ENCODE data around the gene DNAAF1. TPM values are rescaled to one million over a fixed set of nuclear protein-coding genes. Genes with fewer than 3 reads are reported as not detected.

Gene DNAAF1
- total RNA-seq, 1 donor: 0.36 TPM

- H3K79me2 ChIP-seq (ENCODE audit: insufficient read depth, low read length): no peaks in the 10 kb centered on the region
- H3K4me3 ChIP-seq (ENCODE audit: insufficient read depth, low read length): no peak overlapping the region
- H2AFZ ChIP-seq (ENCODE audit: low read length): no peak overlapping the region
- no peaks in the 10 kb centered on the region for H3K36me3 ChIP-seq (ENCODE audit: insufficient read depth, low read length)
- no peaks in the 10 kb centered on the region for H4K20me1 ChIP-seq (ENCODE audit: insufficient read depth, low read length)
- no peaks in the 10 kb centered on the region for H3K9me3 ChIP-seq (ENCODE audit: low read depth, low read length)
- DNase-seq (ENCODE audit: insufficient read length, low spot score, missing footprints): no peak
- H3K27me3 ChIP-seq (ENCODE audit: insufficient read depth, low read length): peaks cover 8% of the 10 kb centered on the region
- TF ChIP-seq CTCF (IDR thresholded peaks at IDR 0.05; ENCODE audit: extremely low read depth, low read depth, low read length): no peak
- H3K4me2 ChIP-seq (ENCODE audit: insufficient read depth, low read length): no peak overlapping the region
- no peak overlapping the region for H3K27ac ChIP-seq (ENCODE audit: low read depth, low read length)
- no peaks in the 10 kb centered on the region for H3K4me1 ChIP-seq (ENCODE audit: insufficient read depth, low read length)
Measured at GRCh38 chr16:84207879-84208278, 62.8 kb downstream of the DNAAF1 start.

- H3K4me1 ChIP-seq (ENCODE audit: insufficient read depth, low read length): no peaks in the 10 kb centered on the region
- no peaks in the 10 kb centered on the region for H3K79me2 ChIP-seq (ENCODE audit: insufficient read depth, low read length)
- peaks cover 11% of the 10 kb centered on the region for H3K27me3 ChIP-seq (ENCODE audit: insufficient read depth, low read length)
- no peaks in the 10 kb centered on the region for H4K20me1 ChIP-seq (ENCODE audit: insufficient read depth, low read length)
- H3K9me3 ChIP-seq (ENCODE audit: low read depth, low read length): no peaks in the 10 kb centered on the region
- no peak overlapping the region for H3K4me3 ChIP-seq (ENCODE audit: insufficient read depth, low read length)
- H3K27ac ChIP-seq (ENCODE audit: low read depth, low read length): no peak overlapping the region
- no peak overlapping the region for H2AFZ ChIP-seq (ENCODE audit: low read length)
- DNase-seq (ENCODE audit: insufficient read length, low spot score, missing footprints): peak; percentile 79
- no peak overlapping the region for H3K4me2 ChIP-seq (ENCODE audit: insufficient read depth, low read length)
- no peak for TF ChIP-seq CTCF (IDR thresholded peaks at IDR 0.05; ENCODE audit: extremely low read depth, low read depth, low read length)
- H3K36me3 ChIP-seq (ENCODE audit: insufficient read depth, low read length): no peaks in the 10 kb centered on the region
Measured at GRCh38 chr16:84209989-84210388, 64.9 kb downstream of the DNAAF1 start.

- Histone ChIP-seq H3K27ac (ENCODE audit: low read depth, low read length) (no peak overlapping the region), H4K20me1 (ENCODE audit: insufficient read depth, low read length) (no peaks in the 10 kb centered on the region), H2AFZ (ENCODE audit: low read length) (no peak overlapping the region), H3K4me1 (ENCODE audit: insufficient read depth, low read length) (no peaks in the 10 kb centered on the region), H3K36me3 (ENCODE audit: insufficient read depth, low read length) (no peaks in the 10 kb centered on the region), H3K4me2 (ENCODE audit: insufficient read depth, low read length) (no peak overlapping the region), H3K4me3 (ENCODE audit: insufficient read depth, low read length) (no peak overlapping the region), H3K9me3 (ENCODE audit: low read depth, low read length) (no peaks in the 10 kb centered on the region), H3K27me3 (ENCODE audit: insufficient read depth, low read length) (peaks cover 7% of the 10 kb centered on the region), H3K79me2 (ENCODE audit: insufficient read depth, low read length) (no peaks in the 10 kb centered on the region)
- DNase-seq (ENCODE audit: insufficient read length, low spot score, missing footprints): no peak
- TF ChIP-seq CTCF (IDR thresholded peaks at IDR 0.05; ENCODE audit: extremely low read depth, low read depth, low read length): no peak
Measured at GRCh38 chr16:84212154-84212553, 67.0 kb downstream of the DNAAF1 start.

GRCh38 chr16:84212631-84213030 is 67.5 kb downstream of the DNAAF1 start:
- peak; percentile 27 for DNase-seq (ENCODE audit: insufficient read length, low spot score, missing footprints)
- Histone ChIP-seq H4K20me1 (ENCODE audit: insufficient read depth, low read length) (no peaks in the 10 kb centered on the region), H3K36me3 (ENCODE audit: insufficient read depth, low read length) (no peaks in the 10 kb centered on the region), H3K27ac (ENCODE audit: low read depth, low read length) (no peak overlapping the region), H3K9me3 (ENCODE audit: low read depth, low read length) (no peaks in the 10 kb centered on the region), H3K27me3 (ENCODE audit: insufficient read depth, low read length) (peaks cover 7% of the 10 kb centered on the region), H3K4me1 (ENCODE audit: insufficient read depth, low read length) (no peaks in the 10 kb centered on the region), H2AFZ (ENCODE audit: low read length) (no peak overlapping the region), H3K4me3 (ENCODE audit: insufficient read depth, low read length) (no peak overlapping the region), H3K79me2 (ENCODE audit: insufficient read depth, low read length) (no peaks in the 10 kb centered on the region), H3K4me2 (ENCODE audit: insufficient read depth, low read length) (no peak overlapping the region)
- TF ChIP-seq CTCF (IDR thresholded peaks at IDR 0.05; ENCODE audit: extremely low read depth, low read depth, low read length): no peak
